T-helper 17 cell (primary cell): ENCODE data around the gene MS4A18. TPM values are rescaled to one million over a fixed set of nuclear protein-coding genes. Genes with fewer than 3 reads are reported as not detected.

Experiments used
- ATAC-seq: fragments of 150-1000 bp; cut with Tn5 transposase; 2 replicates; pipeline ENCODE4 v1.10.0; 2021; ENCODE audit warnings: mild to moderate bottlenecking, moderate library complexity
- DNase-seq, 3 donors: peaks; one replicate each; pipeline versions ENCODE4 v3.0.0 to v3.0.0-alpha.2; 2020 to 2021
- H3K9me3 ChIP-seq: one replicate; pipeline ENCODE4 v1.7.0; 2013; ENCODE audit warnings: low read length, mild to moderate bottlenecking; ENCODE audit not compliant: control insufficient read depth, poor library complexity, severe bottlenecking
- H3K27ac Mint-ChIP-seq: one replicate; pipeline ENCODE4 v1.8.0; 2022; ENCODE audit warnings: mild to moderate bottlenecking, moderate library complexity, mixed read lengths
- H3K27me3 Mint-ChIP-seq: one replicate; pipeline ENCODE4 v1.8.0; 2022; ENCODE audit warnings: mixed read lengths
- H3K36me3 Mint-ChIP-seq: one replicate; pipeline ENCODE4 v1.8.0; 2022; ENCODE audit warnings: low read depth, mixed read lengths
- H3K4me1 Mint-ChIP-seq: one replicate; pipeline ENCODE4 v1.8.0; 2022; ENCODE audit warnings: mild to moderate bottlenecking, mixed read lengths
- H3K4me3 Mint-ChIP-seq: one replicate; pipeline ENCODE4 v1.8.0; 2022; ENCODE audit warnings: mild to moderate bottlenecking, moderate library complexity, mixed read lengths
- total RNA-seq, 4 donors: library from RNA in 2 of 4; stranded (reverse) in 2 of 4; gene quantifications; one replicate each; pipeline ENCODE4 v1.2.3 and lab custom pipeline; 2022 to 2026

The MS4A18 gene
- total RNA-seq, 2 donors from 2014 or later, result not detected

GRCh38 chr11:60788401-60789125, 64.0 kb downstream of the MS4A18 start:
- no peaks in the 10 kb centered on the region for H3K9me3 ChIP-seq
- no peak for DNase-seq
- Mint-ChIP-seq H3K27ac (no peak overlapping the region), H3K4me3 (no peak overlapping the region), H3K36me3 (no peaks in the 10 kb centered on the region), H3K27me3 (peaks cover 12% of the 10 kb centered on the region), H3K4me1 (peaks cover 3% of the 10 kb centered on the region)
- ATAC-seq, result no peak

- ATAC-seq (no peak), DNase-seq (no peak)
- Mint-ChIP-seq H3K27me3 (peaks cover 21% of the 10 kb centered on the region), H3K4me1 (peaks cover 3% of the 10 kb centered on the region), H3K27ac (no peak overlapping the region), H3K4me3 (no peak overlapping the region), H3K36me3 (no peaks in the 10 kb centered on the region)
- no peaks in the 10 kb centered on the region for H3K9me3 ChIP-seq
Measured at GRCh38 chr11:60790726-60791125, 66.2 kb downstream of the MS4A18 start.

GRCh38 chr11:60791153-60791933, 66.8 kb downstream of the MS4A18 start:
- no peaks in the 10 kb centered on the region for H3K9me3 ChIP-seq
- peaks cover 3% of the 10 kb centered on the region for H3K4me1 Mint-ChIP-seq
- no peak overlapping the region for H3K4me3 Mint-ChIP-seq
- peaks cover 24% of the 10 kb centered on the region for H3K27me3 Mint-ChIP-seq
- DNase-seq (no peak), ATAC-seq (no peak)
- H3K27ac Mint-ChIP-seq, result no peak overlapping the region
- H3K36me3 Mint-ChIP-seq, result no peaks in the 10 kb centered on the region

GRCh38 chr11:60792521-60792920, 68.0 kb downstream of the MS4A18 start:
- no peak overlapping the region for H3K4me3 Mint-ChIP-seq
- H3K4me1 Mint-ChIP-seq, result peaks cover 3% of the 10 kb centered on the region
- H3K9me3 ChIP-seq, result no peaks in the 10 kb centered on the region
- ATAC-seq, result no peak
- H3K27me3 Mint-ChIP-seq, result peaks cover 24% of the 10 kb centered on the region
- no peak for DNase-seq
- no peaks in the 10 kb centered on the region for H3K36me3 Mint-ChIP-seq
- H3K27ac Mint-ChIP-seq, result no peak overlapping the region

Other genes starting within 250 kb of the MS4A18 start
- not detected for gene MS4A12, start 231.9 kb upstream of the MS4A18 start, total RNA-seq
- gene MS4A13, start 209.3 kb upstream of the MS4A18 start, total RNA-seq, result not detected
- not detected for gene MS4A8, start 25.1 kb upstream of the MS4A18 start, total RNA-seq
- gene MS4A15, start 32.1 kb downstream of the MS4A18 start, total RNA-seq, result not detected
- gene MS4A10, start 60.6 kb downstream of the MS4A18 start, total RNA-seq, result not detected
- 10 to 100 TPM in 1 of 2 donors, 1 to 10 TPM in 1; 9.2 to 13.1 TPM for gene CCDC86, start 117.4 kb downstream of the MS4A18 start, total RNA-seq
- 1 to 10 TPM in 1 of 2 donors, under 1 TPM in 1; 0.52 to 1.8 TPM for gene PTGDR2, start 131.2 kb downstream of the MS4A18 start, total RNA-seq
- not detected for gene ZP1, start 142.8 kb downstream of the MS4A18 start, total RNA-seq
- 10 to 100 TPM; 66.7 to 87.5 TPM for gene PRPF19, start 181.9 kb downstream of the MS4A18 start, total RNA-seq
- 10 to 100 TPM; 42.8 to 52.7 TPM for gene TMEM109, start 189.4 kb downstream of the MS4A18 start, total RNA-seq
- not detected for gene TMEM132A, start 199.7 kb downstream of the MS4A18 start, total RNA-seq
- 10 to 100 TPM in 1 of 2 donors, 1 to 10 TPM in 1; 3.5 to 11.2 TPM for gene SLC15A3, start 227.5 kb downstream of the MS4A18 start, total RNA-seq
- gene CD6, start 247.0 kb downstream of the MS4A18 start, total RNA-seq, result 100 to 1,000 TPM; 533 to 568 TPM